ENCODE measurements around the gene NXPH2.

DNA sequence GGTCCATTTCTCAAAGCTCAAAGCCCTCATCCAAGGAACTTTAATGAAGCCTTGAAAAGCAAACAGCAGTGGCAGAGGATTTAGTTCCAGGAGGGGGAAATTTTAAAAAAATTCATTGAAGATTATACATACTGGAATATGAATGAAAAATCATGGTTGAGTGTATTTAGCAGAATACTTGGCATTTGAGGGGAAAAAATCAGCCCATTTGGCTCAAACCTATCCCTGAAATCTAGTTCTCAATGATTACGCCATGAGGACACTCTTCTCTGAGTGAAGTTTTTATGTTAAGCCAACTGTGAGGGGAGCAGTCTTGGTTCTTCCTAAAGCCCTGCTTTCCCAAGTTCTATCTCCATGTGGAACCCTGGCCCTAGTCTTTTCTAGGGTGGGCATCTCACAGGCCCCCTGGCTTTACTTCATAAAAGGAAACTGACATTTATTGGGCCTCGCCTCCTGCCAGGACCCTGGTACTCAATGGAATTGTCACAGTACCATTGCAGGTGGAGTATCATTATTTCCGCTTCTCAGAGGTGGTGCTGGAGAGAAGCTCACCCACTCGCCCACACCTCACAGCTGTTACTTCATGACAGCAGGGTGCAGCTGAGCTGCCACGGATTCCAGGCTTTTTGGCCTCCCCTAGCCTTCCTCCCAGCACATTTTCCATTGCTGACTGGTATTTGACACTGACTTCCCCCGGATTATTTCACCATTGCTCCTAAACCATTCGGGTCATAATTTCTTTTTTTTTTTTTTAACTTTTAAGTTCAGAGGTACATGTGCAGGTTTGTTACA lies 56.8 kb downstream of the NXPH2 start:
- no peak for TF ChIP-seq POLR2A (IDR thresholded peaks at IDR 0.05; ENCODE audit: low read depth, low read length)
- TF ChIP-seq POLR2AphosphoS5 (IDR thresholded peaks at IDR 0.05; ENCODE audit: low read depth, low read length) = no peak
- no peak for TF ChIP-seq TAF1 (IDR thresholded peaks at IDR 0.05; ENCODE audit: low read depth, low read length)
- TF ChIP-seq PAX5 (IDR thresholded peaks at IDR 0.05; ENCODE audit: insufficient read depth, low read length, severe bottlenecking) = no peak
